Stimulated activated CD8-positive, alpha-beta memory T cell treated with anti-CD3 and anti-CD28 coated beads, Interleukin-15, amount 100 ng/mL, for 24 hours (primary cell): ENCODE measurements around the gene COL4A2.
"Not testable (repeated sequence)": the region's sequence is repeated elsewhere in the genome, so short reads cannot be mapped to it uniquely, and the experiment has no call there.

Experiments used
- DNase-seq: peaks from one replicate; pipeline ENCODE4 v3.0.0-alpha.2; 2020; ENCODE audit warnings: low read depth

COL4A2 gene

DNA sequence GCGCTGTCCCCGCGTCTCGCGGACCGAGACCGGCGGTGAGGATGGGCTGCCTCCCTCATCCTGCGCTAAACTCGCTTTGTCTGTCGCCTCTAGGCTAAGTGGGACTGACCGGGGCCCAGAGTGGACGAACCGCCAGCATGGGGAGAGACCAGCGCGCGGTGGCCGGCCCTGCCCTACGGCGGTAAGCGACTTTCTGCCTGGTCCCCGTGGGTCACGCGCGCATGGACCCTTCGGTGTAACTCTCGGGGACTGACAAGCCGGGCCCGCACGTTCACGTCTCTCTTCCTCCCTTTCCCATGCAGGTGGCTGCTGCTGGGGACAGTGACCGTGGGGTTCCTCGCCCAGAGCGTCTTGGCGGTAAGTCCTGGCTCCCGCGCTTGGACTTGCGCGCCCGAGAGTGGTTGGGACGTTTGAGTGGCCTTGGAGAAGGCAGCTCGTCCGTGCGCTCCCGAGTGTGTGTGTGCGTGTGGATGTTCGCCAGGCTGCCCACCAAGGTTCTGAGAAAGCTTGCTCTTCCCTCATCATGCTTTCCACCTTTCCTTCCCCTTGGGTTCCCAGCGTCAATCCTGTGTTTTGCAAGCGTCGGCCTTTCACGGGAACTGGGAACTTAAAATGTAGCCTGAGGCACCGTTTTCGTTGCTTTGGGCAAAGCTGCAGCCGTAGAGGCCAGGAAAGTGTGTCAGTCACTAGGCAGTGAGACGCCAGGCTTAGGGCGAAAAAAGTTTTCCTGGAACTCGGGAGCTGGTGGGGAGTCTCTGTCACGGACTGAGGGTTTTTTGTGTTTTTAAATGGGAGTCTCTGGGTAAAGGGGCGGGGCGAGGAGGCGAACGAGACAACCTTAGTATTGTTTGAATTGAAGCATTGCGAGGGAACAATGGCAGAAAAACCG lies 927 bp downstream of the COL4A2 start:
- no peak for DNase-seq

DNA sequence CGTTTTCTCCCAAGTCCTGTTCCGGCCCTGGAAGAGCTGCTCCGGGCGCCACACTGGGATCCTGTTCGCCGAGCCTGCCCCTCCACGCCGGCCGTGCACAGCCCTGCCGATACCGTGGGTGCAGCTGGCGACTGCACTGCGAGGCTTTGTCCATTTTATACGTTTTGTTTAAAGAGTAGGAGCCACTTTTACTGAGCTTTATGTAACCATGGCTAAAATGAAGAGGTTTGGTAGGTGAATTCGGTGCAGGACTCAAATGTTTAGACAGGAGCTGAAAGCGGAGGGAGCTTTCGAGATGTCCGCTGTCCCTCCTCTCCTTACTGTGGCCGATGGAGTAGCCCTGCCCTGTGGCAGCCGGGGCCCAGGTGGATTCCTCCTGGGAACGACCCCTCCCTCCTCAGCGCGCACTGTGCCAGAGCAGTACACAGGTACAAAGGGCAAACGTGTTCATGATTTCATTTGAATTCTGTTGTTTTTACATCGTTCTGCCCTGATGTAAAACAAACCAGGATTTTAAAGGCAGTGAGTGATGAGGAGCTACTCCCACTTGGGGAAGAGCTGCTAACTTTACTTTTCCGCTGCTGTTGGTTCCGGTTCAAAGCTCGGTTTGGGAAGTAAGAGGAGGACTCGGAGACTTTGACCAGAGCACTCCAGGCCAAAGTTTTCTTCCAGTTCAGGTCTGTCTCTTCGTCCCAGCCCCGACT lies 1.7 kb downstream of the COL4A2 start:
- DNase-seq: no peak

DNA sequence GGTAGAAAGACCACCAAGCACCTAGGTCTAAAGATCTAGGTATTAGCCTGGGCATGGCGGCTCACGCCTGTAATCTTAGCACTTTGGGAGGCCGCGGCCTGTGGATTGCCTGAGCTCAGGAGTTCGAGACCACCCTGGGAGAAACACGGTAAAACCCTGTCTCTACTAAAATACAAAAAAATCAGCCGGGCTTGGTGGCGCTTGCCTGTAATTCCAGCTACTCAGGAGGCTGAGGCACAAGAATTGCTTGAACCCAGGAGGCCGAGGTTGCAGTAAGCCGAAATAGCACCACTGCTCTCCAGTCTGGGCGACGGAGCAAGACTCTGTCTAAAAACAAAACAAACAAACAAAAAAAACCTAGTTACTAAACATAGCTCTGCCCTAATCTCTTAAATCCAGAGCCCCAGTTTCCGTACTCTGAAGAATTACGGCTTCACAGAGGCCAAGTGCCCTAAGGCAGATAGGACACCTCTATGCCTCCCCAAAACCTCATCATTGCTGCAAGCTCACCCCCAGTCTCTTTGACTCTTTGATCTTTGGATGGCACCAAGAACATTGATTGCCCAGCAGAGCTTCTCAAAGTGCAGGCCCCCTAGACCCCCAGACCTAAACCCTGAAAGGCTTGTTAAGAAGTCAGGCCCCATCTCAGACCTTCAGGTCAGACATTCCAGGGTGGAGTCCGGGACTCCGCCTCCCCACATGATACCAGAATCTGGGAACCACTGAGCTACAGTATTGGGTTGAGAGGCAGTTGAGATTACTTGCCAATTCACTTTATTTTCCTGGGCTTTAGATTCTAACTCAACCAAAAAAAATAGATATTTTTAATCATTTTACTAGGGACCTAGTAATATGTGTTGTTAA lies 2.8 kb downstream of the COL4A2 start:
- no peak for DNase-seq

DNA sequence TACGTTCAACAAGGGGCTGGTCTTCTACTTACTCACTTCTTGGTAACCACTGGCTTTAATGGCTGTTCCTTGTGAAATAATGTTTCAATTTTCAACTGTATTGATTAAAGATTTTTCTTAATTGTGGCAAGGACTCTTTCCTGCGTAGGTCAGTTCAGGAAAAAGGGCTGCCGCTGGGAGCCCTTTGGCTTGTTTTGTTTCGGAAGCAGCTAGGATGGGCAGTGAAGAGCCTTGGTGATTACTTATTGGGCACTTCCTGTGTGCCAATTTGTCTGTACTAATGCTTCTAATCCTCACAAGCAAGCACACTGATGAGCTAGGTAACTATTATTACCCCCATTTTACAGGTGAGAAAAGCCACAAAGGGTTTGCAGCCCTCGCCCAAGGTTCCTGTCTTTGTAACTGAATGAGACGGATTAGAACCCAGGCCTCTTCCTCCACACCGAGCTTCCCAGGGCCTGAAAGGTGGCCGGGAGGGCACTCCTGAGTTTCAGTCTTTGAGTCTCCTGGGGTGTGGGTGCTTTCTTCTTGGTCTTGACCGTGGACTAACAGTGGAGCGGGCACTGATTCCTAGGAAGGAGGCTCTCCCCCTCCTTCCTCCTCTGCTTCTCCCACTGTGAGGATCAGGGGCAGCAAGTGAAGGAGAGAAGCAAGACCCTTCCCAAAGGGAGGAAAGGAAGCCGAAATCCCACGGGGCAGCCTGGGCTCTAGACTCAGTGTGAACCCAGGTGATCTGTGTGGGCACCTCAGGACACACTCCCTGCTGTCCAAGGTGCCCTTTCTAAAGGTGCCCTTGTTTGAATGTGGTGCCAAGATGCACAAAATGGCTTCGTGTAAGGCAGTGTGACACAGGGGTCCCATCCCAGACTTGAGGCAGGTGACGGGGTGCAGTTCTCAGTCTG lies 3.7 kb downstream of the COL4A2 start:
- DNase-seq: no peak

GRCh38 chr13:110311443-110312338 lies 4.6 kb downstream of the COL4A2 start:
- no peak for DNase-seq

DNA sequence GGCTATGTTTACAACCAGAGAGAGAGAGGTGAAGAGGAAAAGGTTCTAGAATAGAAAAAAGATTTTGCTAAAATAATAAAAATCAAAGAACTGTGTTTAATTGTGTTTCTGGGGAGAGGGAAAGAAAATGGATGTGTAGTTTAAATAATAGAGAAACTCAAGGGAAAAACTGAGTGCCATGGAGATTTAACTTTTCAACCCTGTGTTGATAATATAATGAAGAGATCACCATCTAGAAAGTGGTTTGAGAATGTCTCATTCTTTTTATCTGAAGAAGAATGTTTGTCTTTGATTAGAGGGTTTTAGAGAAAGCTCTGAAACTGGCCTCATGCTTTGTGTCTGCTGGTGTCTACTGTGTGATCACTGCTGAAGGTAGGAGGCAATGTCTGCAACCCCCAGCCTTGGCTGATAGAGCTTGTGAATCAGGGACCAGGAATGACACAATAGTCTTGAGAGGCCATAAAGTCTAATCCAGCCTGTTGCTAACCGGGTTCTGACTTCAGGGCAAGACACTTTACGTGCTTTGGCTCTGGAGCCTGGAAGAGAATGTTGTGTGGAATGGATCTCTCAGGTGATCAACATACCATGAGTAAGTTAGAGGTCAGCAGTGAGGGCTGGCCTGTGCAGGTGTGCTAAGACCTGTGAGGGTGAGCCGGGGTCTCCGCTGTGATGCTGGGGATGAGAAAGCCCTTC lies 5.4 kb downstream of the COL4A2 start:
- no peak for DNase-seq

- DNase-seq: not testable (repeated sequence)
Measured at GRCh38 chr13:110313261-110313660, 6.2 kb downstream of the COL4A2 start.

GRCh38 chr13:110313733-110314132 lies 6.6 kb downstream of the COL4A2 start:
- DNase-seq: not testable (repeated sequence)

DNA sequence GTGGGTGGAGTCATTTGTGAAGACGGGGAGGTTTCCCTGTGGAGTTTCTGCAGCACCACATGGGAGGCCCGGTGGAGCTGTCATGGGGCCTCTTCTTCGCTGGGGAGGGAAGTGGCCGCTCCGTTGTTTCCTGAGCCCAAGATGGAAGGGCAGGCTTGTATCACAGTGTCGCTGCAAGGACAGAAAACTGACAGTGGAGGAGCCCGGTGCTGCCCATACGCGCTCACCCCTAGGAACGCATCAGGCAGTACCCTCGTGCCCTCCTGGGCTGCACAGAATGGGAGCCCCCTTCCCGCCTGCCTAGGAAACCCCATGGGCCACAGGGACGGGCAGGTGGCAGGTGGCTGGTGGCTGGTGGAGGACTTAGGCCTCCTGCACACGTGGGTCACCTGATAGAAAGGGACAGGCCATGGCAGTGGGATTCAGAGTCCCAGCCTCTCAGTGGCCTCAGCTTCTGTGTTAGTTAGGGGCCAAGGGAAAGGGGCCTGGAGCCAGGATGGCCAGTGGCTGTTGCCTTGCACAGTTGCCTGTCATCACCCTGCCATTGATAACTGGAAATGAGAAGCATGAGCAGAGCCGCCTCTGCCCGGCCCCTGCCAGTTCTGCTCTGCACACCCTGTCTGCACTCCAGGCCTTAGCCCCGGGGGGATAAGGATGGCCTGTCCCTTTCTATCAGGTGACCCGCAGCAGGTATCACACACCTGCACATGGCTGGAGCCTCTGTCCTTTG lies 7.6 kb downstream of the COL4A2 start:
- DNase-seq: no peak

- DNase-seq: no peak
Measured at GRCh38 chr13:110316196-110316595, 9.1 kb downstream of the COL4A2 start.

DNA sequence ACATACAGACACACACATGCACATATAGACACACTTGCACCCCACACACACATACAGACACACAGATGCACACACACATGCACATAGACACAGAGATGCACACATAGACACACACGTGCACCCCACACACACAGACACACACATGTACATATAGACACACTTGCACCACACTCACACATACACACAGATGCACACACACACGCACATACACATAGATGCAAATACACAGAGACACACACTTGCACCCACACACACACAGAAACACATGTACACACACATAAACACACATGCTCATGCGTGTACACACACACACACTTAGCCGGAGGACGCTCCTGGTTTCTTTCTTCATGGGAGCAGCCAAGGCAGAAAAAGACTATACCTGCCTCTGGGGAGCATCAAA lies 10.0 kb downstream of the COL4A2 start:
- no peak for DNase-seq

- no peak for DNase-seq
Measured at GRCh38 chr13:110317496-110318195, 10.6 kb downstream of the COL4A2 start.

GRCh38 chr13:110318920-110319319 lies 11.8 kb downstream of the COL4A2 start:
- DNase-seq: no peak

- no peak for DNase-seq
Measured at GRCh38 chr13:110319397-110319773, 12.3 kb downstream of the COL4A2 start.

DNA sequence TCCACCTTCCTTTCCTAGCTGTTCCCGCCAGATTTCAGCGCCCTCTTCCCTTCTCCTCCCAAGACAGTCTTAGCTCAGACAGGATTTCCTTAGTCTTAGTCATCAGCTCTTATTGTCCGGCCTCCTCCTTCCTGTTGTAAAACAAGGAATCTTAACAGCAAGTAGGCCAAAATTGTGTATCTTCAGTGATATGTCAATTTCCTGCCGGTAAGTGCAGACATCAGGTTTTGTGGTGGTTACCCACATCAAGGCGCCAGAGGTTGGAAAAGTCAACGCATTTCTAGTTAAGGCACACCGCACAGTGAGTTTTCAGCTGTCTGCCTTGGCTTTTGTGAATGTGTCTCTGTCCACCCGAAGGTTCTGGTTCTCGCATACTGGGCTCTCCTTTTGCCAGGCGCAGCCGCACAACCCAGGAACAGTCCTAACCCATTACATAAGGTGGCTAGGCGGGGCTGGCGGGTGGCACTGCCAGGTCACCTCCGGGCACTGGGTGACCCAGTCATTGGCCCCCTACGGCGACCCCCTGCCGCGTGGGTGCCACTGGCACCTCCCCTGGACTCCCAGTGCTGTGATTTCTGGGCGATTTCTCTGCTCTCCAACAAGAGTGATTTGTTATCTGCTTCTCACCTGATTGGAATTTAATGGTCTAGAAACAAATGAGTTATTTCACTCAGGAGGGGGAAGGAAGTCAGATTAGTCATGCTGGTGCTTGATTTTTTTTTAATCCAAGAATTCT lies 12.9 kb downstream of the COL4A2 start:
- no peak for DNase-seq

- no peak for DNase-seq
Measured at GRCh38 chr13:110320645-110321044, 13.6 kb downstream of the COL4A2 start.

- not testable (repeated sequence) for DNase-seq
Measured at GRCh38 chr13:110321573-110321972, 14.5 kb downstream of the COL4A2 start.
